ENCODE data around the gene PELO.
A peak's percentile ranks its signal among the peaks of the same experiment; 100 is the strongest.

The PELO gene

GRCh38 chr5:52789851-52790250 lies 2.1 kb downstream of the PELO start:
- Histone ChIP-seq H3K9ac (ENCODE audit: low read depth, low read length) (no peak overlapping the region), H3K4me3 (ENCODE audit: low read length) (no peak overlapping the region), H3K36me3 (ENCODE audit: insufficient read depth, low read length) (no peaks in the 10 kb centered on the region), H3K27me3 (ENCODE audit: control insufficient read depth, insufficient read depth, low read length) (no peaks in the 10 kb centered on the region), H3K4me2 (ENCODE audit: low read length) (no peak overlapping the region), H3K4me1 (ENCODE audit: control insufficient read depth, insufficient read depth, low read length) (peaks cover 18% of the 10 kb centered on the region), H3K9me3 (replicated peaks; ENCODE audit: low read length) (no peaks in the 10 kb centered on the region)

- peaks cover 18% of the 10 kb centered on the region for H3K4me1 ChIP-seq (ENCODE audit: control insufficient read depth, insufficient read depth, low read length)
- no peaks in the 10 kb centered on the region for H3K36me3 ChIP-seq (ENCODE audit: insufficient read depth, low read length)
- no peaks in the 10 kb centered on the region for H3K27me3 ChIP-seq (ENCODE audit: control insufficient read depth, insufficient read depth, low read length)
- no peaks in the 10 kb centered on the region for H3K9me3 ChIP-seq (replicated peaks; ENCODE audit: low read length)
- H3K9ac ChIP-seq (ENCODE audit: low read depth, low read length) = no peak overlapping the region
- H3K4me3 ChIP-seq (ENCODE audit: low read length) = no peak overlapping the region
- no peak overlapping the region for H3K4me2 ChIP-seq (ENCODE audit: low read length)
Observed at GRCh38 chr5:52791366-52791765, 3.6 kb downstream of the PELO start.

GRCh38 chr5:52794519-52794918 lies 6.8 kb downstream of the PELO start:
- Histone ChIP-seq H3K27me3 (ENCODE audit: control insufficient read depth, insufficient read depth, low read length) (no peaks in the 10 kb centered on the region), H3K9ac (ENCODE audit: low read depth, low read length) (no peak overlapping the region), H3K4me1 (ENCODE audit: control insufficient read depth, insufficient read depth, low read length) (peaks cover 11% of the 10 kb centered on the region), H3K36me3 (ENCODE audit: insufficient read depth, low read length) (no peaks in the 10 kb centered on the region), H3K4me3 (ENCODE audit: low read length) (no peak overlapping the region), H3K4me2 (ENCODE audit: low read length) (no peak overlapping the region), H3K9me3 (replicated peaks; ENCODE audit: low read length) (no peaks in the 10 kb centered on the region)

- peaks cover 9% of the 10 kb centered on the region for H3K4me1 ChIP-seq (ENCODE audit: control insufficient read depth, insufficient read depth, low read length)
- H3K9ac ChIP-seq (ENCODE audit: low read depth, low read length) = no peak overlapping the region
- H3K4me2 ChIP-seq (ENCODE audit: low read length) = no peak overlapping the region
- no peaks in the 10 kb centered on the region for H3K9me3 ChIP-seq (replicated peaks; ENCODE audit: low read length)
- no peaks in the 10 kb centered on the region for H3K27me3 ChIP-seq (ENCODE audit: control insufficient read depth, insufficient read depth, low read length)
- peaks cover 4% of the 10 kb centered on the region for H3K36me3 ChIP-seq (ENCODE audit: insufficient read depth, low read length)
- H3K4me3 ChIP-seq (ENCODE audit: low read length) = no peak overlapping the region
Observed at GRCh38 chr5:52796031-52796430, 8.3 kb downstream of the PELO start.

- Histone ChIP-seq H3K4me2 (ENCODE audit: low read length) (no peak overlapping the region), H3K9me3 (replicated peaks; ENCODE audit: low read length) (no peaks in the 10 kb centered on the region), H3K4me1 (ENCODE audit: control insufficient read depth, insufficient read depth, low read length) (peaks cover 12% of the 10 kb centered on the region), H3K27me3 (ENCODE audit: control insufficient read depth, insufficient read depth, low read length) (no peaks in the 10 kb centered on the region), H3K4me3 (ENCODE audit: low read length) (no peak overlapping the region), H3K9ac (ENCODE audit: low read depth, low read length) (no peak overlapping the region), H3K36me3 (ENCODE audit: insufficient read depth, low read length) (peaks cover 10% of the 10 kb centered on the region)
Observed at GRCh38 chr5:52796516-52797103, 8.9 kb downstream of the PELO start.

GRCh38 chr5:52798938-52799337 lies 11.2 kb downstream of the PELO start:
- H3K36me3 ChIP-seq (ENCODE audit: insufficient read depth, low read length) = peaks cover 19% of the 10 kb centered on the region
- peak overlapping the region; percentile 97 for H3K4me3 ChIP-seq (ENCODE audit: low read length)
- H3K9me3 ChIP-seq (replicated peaks; ENCODE audit: low read length) = no peaks in the 10 kb centered on the region
- peak overlapping the region; percentile 93 for H3K9ac ChIP-seq (ENCODE audit: low read depth, low read length)
- peaks cover 17% of the 10 kb centered on the region for H3K4me1 ChIP-seq (ENCODE audit: control insufficient read depth, insufficient read depth, low read length)
- H3K4me2 ChIP-seq (ENCODE audit: low read length) = peak overlapping the region; percentile 97
- no peaks in the 10 kb centered on the region for H3K27me3 ChIP-seq (ENCODE audit: control insufficient read depth, insufficient read depth, low read length)

DNA sequence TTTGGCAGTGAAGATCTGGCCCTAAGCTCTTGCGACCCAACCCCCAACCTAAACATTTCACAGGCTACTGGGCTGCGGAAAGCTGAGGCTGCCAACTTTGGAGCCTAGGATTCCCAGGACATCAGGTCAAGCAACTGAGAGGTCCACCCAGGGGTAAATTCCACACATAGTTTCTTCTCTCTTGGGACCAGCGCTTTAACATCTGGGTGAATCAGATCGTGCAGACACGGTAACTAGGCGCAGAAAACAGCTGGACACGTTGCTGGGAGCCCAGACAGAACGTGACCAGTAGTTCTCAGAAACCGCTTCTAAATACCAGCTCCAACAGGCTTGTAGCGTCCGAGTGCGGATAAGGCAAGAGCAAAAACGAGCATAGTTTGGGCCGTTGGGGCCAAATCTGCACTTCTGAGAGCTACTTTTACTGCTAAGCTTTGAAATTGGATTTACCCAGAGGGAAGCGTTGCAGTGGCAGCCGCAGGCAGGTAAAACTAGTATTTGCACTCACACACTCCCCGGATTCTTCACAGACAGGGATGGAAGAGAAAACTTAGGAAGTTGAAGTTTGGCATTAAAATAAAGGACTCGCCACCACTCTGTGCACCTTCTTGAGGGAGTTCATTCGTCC lies 11.8 kb downstream of the PELO start:
- Histone ChIP-seq H3K4me1 (ENCODE audit: control insufficient read depth, insufficient read depth, low read length) (peaks cover 22% of the 10 kb centered on the region), H3K27me3 (ENCODE audit: control insufficient read depth, insufficient read depth, low read length) (no peaks in the 10 kb centered on the region), H3K4me2 (ENCODE audit: low read length) (peak overlapping the region; percentile 97), H3K36me3 (ENCODE audit: insufficient read depth, low read length) (peaks cover 24% of the 10 kb centered on the region), H3K9me3 (replicated peaks; ENCODE audit: low read length) (no peaks in the 10 kb centered on the region), H3K4me3 (ENCODE audit: low read length) (peak overlapping the region; percentile 97), H3K9ac (ENCODE audit: low read depth, low read length) (peak overlapping the region; percentile 93)

- peak overlapping the region; percentile 97 for H3K4me3 ChIP-seq (ENCODE audit: low read length)
- H3K36me3 ChIP-seq (ENCODE audit: insufficient read depth, low read length) = peaks cover 29% of the 10 kb centered on the region
- H3K9me3 ChIP-seq (replicated peaks; ENCODE audit: low read length) = no peaks in the 10 kb centered on the region
- peaks cover 23% of the 10 kb centered on the region for H3K4me1 ChIP-seq (ENCODE audit: control insufficient read depth, insufficient read depth, low read length)
- no peaks in the 10 kb centered on the region for H3K27me3 ChIP-seq (ENCODE audit: control insufficient read depth, insufficient read depth, low read length)
- H3K9ac ChIP-seq (ENCODE audit: low read depth, low read length) = peak overlapping the region; percentile 93
- H3K4me2 ChIP-seq (ENCODE audit: low read length) = peak overlapping the region; percentile 97
Observed at GRCh38 chr5:52799983-52800393, 12.3 kb downstream of the PELO start.

GRCh38 chr5:52800394-52801213 lies 12.9 kb downstream of the PELO start:
- Histone ChIP-seq H3K4me2 (ENCODE audit: low read length) (peak overlapping the region; percentile 97), H3K9ac (ENCODE audit: low read depth, low read length) (peak overlapping the region; percentile 93)

DNA sequence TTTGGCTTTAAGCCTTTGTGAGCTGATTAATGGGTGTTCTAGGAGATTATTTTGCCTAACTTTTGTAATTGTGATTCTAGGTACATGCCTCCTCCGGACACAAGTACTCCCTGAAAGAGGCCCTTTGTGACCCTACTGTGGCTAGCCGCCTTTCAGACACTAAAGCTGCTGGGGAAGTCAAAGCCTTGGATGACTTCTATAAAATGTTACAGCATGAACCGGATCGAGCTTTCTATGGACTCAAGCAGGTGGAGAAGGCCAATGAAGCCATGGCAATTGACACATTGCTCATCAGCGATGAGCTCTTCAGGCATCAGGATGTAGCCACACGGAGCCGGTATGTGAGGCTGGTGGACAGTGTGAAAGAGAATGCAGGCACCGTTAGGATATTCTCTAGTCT lies 13.6 kb downstream of the PELO start:
- H3K4me1 ChIP-seq (ENCODE audit: control insufficient read depth, insufficient read depth, low read length) = peaks cover 23% of the 10 kb centered on the region
- H3K4me3 ChIP-seq (ENCODE audit: low read length) = peak overlapping the region; percentile 97
- H3K9ac ChIP-seq (ENCODE audit: low read depth, low read length) = peak overlapping the region; percentile 93

More at GRCh38 chr5:52800394-52801213, 12.9 kb downstream of the PELO start:
- peak overlapping the region; percentile 97 for H3K4me3 ChIP-seq (ENCODE audit: low read length)
- H3K27me3 ChIP-seq (ENCODE audit: control insufficient read depth, insufficient read depth, low read length) = no peaks in the 10 kb centered on the region
- H3K9me3 ChIP-seq (replicated peaks; ENCODE audit: low read length) = no peaks in the 10 kb centered on the region
- H3K36me3 ChIP-seq (ENCODE audit: insufficient read depth, low read length) = peaks cover 33% of the 10 kb centered on the region
- peaks cover 23% of the 10 kb centered on the region for H3K4me1 ChIP-seq (ENCODE audit: control insufficient read depth, insufficient read depth, low read length)

DNA sequence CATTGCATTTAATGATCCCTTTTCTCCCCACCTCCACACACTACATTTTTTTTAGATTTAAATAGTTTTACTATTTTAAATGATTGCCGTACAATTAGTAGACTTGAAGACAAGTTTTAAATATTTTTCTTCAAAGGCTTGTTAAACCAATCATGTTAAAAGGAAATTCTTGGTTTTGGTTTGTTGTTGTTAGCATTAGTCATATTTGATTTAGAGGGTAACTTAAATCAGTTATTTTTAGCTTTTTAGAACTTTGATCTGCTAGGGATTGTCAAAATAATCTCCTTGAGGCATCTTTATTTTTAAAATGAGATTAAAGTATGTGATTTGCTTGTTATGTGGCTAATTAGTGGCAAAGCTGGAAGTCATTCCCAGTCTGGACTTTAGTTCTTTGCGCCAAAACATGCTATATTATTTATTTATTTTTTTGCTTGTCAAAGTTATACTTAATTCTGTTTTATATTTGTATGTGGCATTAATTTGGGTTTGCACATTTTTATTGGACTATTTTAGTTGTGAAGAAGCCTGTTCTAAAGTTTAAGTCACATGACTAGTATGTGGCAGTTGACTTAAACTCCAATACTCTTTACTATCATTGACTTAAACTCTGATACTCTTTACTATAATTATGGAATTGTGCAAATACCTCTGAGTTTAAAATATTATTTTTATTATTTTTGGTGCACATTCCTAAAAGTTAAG lies 14.7 kb downstream of the PELO start:
- Histone ChIP-seq H3K4me3 (ENCODE audit: low read length) (peak overlapping the region; percentile 97), H3K4me1 (ENCODE audit: control insufficient read depth, insufficient read depth, low read length) (peaks cover 23% of the 10 kb centered on the region), H3K9me3 (replicated peaks; ENCODE audit: low read length) (no peaks in the 10 kb centered on the region), H3K27me3 (ENCODE audit: control insufficient read depth, insufficient read depth, low read length) (no peaks in the 10 kb centered on the region), H3K36me3 (ENCODE audit: insufficient read depth, low read length) (peaks cover 33% of the 10 kb centered on the region), H3K9ac (ENCODE audit: low read depth, low read length) (peak overlapping the region; percentile 93), H3K4me2 (ENCODE audit: low read length) (peak overlapping the region; percentile 97)

More for the DNA sequence above, 13.6 kb downstream of the PELO start:
- H3K9me3 ChIP-seq (replicated peaks; ENCODE audit: low read length) = no peaks in the 10 kb centered on the region
- no peaks in the 10 kb centered on the region for H3K27me3 ChIP-seq (ENCODE audit: control insufficient read depth, insufficient read depth, low read length)
- H3K36me3 ChIP-seq (ENCODE audit: insufficient read depth, low read length) = peaks cover 33% of the 10 kb centered on the region
- H3K4me2 ChIP-seq (ENCODE audit: low read length) = peak overlapping the region; percentile 97
